D341Med (cell line): ENCODE data around the gene ATMIN.

Experiments used
- DNase-seq: peaks from one replicate; pipeline ENCODE4 v3.0.0; 2012; ENCODE audit warnings: low spot score

Gene ATMIN

GRCh38 chr16:81067166-81067565 is 31.5 kb downstream of the ATMIN start:
- DNase-seq = no peak

DNA sequence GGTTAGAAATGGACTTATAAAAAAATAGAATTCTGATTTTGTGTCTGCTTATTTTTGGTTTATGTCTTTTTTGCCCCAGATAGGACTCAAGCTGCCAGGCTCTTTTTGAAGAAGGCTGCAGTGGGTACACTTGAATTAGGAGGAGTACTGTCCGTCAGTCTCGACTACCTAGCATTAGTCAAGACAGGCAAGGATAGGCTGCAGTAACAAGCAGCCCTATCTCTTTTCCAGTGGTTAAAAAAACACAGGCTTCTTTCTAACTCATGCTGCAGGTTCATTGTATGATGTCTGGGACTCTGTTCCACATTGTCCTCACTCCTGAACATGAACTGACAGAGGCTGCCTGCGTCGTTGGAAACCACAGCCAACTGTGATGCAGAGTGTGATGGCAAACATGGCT is 33.4 kb downstream of the ATMIN start:
- no peak for DNase-seq

GRCh38 chr16:81070979-81071378 is 35.3 kb downstream of the ATMIN start:
- no peak for DNase-seq

GRCh38 chr16:81071805-81072204 is 36.2 kb downstream of the ATMIN start:
- no peak for DNase-seq

- no peak for DNase-seq
Observed at GRCh38 chr16:81073560-81074330, 38.1 kb downstream of the ATMIN start.

DNA sequence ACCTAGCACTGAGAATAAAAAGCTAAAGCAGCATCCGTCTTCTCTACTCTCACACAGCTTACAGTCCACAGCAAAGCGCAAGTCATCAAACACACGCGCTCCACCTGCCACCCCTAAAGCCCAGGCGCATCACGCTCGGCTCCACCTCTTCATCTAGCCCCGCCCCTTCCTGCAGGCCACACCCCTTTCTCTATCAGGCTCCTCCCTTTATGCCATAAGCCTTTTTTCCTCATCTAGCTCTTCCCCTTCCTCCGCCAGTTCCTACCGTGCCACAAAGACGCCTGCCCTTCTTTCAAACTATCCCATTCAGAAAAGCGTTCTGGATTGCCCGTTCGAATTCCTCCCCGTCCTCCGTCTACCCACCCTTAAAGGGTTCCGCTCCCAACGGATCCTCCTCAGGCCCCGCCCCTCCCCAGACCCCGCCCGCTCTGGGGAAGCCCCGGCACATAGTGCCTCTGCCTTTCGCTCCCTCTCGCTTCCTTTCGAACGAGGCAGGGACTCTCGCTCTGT is 41.0 kb downstream of the ATMIN start:
- peak; percentile 87 for DNase-seq

DNA sequence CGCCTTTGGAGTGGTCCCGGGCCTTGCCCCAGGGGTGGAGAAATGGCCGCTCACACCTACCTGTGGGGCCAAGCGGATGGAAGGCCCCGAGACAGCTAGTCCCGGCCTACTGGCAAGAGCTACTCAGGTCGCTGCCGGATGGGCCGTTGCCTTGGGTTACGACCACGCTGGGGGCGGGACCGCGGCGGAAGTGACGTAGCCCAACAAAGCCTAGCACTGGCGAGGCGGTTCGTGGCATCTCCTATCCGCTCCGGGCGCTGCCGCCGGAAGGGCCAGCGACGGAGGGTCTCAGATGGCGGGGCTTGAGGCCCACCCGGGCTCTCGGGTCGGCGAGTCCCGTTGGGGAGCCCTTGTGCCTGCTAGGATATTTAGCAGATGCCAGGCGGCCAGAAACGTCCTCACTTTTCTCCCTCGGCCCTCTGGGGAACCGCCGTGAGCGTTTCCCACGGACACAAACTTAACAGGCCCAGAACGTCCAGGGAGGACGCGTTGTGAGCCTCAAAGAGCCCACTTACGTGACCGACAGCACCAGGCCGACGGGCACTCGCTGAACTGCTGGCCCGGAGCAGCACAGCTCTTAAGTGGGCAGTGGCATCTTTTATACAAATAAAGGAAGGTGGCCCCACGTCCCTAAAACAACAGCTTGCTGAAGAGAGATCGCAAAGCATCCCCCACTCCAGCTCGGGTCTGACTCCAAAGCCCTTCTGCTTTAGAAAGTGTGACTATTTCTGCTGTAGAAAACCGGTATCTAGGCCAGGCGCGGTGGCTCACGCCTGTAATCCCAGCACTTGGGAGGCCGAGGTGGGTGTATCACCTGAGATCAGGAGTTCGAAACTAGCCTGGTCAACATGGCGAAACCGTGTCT is 41.7 kb downstream of the ATMIN start, which contains the start of gene C16orf46:
Gene C16orf46 (minus strand): TSS at position 163 of the 865 bp plus-strand sequence. CDS start 13,283 bp downstream, outside the sequence.
- DNase-seq = peak; percentile 95

GRCh38 chr16:81080233-81080632 is 44.6 kb downstream of the ATMIN start:
- no peak for DNase-seq

DNA sequence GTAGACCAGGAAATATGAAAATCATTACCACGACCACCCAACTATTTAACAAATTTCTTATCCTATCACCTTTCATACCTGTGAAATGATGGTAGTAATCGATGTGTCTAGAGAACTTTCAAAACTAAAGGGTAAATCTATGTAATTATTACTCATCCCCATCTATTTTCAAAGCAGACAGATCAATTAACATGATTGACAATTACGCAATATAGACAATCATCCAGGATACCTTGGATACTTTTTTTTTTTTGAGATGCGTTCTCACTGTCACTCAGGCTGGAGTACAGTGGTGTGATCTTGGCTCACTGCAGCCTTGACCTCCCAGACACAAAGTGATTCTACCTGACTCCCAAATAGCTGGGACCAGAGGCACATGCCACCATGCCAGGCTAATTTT is 45.4 kb downstream of the ATMIN start:
- no peak for DNase-seq

GRCh38 chr16:81088836-81089235 is 53.2 kb downstream of the ATMIN start:
- no peak for DNase-seq

DNA sequence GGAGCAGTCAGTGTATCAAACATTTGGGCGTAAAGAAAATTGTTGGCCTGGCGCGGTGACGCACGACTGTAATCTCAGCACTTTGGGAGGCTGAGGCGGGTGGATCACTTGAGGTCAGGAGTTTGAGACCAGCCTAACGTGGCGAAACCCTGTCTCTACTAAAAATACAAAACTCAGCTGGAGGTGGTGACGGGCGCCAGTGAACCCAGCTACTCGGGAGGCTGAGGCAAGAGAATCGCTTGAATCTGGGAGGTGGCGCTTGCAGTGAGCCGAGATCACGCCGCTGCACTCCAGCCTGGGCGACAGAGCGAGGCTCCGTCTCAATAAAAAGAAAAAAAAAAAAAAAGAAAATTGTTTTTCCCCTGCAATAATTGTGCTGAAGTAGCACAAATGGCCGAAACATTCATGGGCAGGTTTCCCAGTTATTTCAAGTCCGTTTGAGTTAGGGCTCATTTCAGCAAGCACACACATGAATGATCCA is 59.2 kb downstream of the ATMIN start:
- no peak for DNase-seq

GRCh38 chr16:81095653-81095952 is 60.0 kb downstream of the ATMIN start:
- no peak for DNase-seq

- DNase-seq = peak; percentile 96
Observed at GRCh38 chr16:81095953-81096714, 60.5 kb downstream of the ATMIN start, which contains the start of gene GCSH. Gene GCSH (minus strand): TSS chr16:81096395. CDS start chr16:81096278, 117 bp downstream.

GRCh38 chr16:81096715-81097208 is 61.1 kb downstream of the ATMIN start:
- DNase-seq = no peak
